Measurements from ENCODE around the gene RAB24.

Gene RAB24

GRCh38 chr5:177336603-177337494, 33.3 kb upstream of the RAB24 start:
- Mint-ChIP-seq H3K27ac (no peak overlapping the region), H3K4me3 (no peak overlapping the region), H3K36me3 (ENCODE audit: low read depth) (peaks cover 50% of the 10 kb centered on the region), H3K9me3 (no peaks in the 10 kb centered on the region), H3K4me1 (ENCODE audit: low read depth) (peaks cover 10% of the 10 kb centered on the region), H3K27me3 (no peaks in the 10 kb centered on the region)

GRCh38 chr5:177336112-177336511, 32.6 kb upstream of the RAB24 start:
- peaks cover 16% of the 10 kb centered on the region for H3K4me1 Mint-ChIP-seq (ENCODE audit: low read depth)
- no peaks in the 10 kb centered on the region for H3K9me3 Mint-ChIP-seq
- peak overlapping the region; percentile 4 for H3K27ac Mint-ChIP-seq
- no peak overlapping the region for H3K4me3 Mint-ChIP-seq
- H3K27me3 Mint-ChIP-seq, result no peaks in the 10 kb centered on the region
- peaks cover 42% of the 10 kb centered on the region for H3K36me3 Mint-ChIP-seq (ENCODE audit: low read depth)

- peaks cover 21% of the 10 kb centered on the region for H3K4me1 Mint-ChIP-seq (ENCODE audit: low read depth)
- no peaks in the 10 kb centered on the region for H3K9me3 Mint-ChIP-seq
- H3K27ac Mint-ChIP-seq, result no peak overlapping the region
- no peaks in the 10 kb centered on the region for H3K27me3 Mint-ChIP-seq
- H3K36me3 Mint-ChIP-seq (ENCODE audit: low read depth), result peaks cover 43% of the 10 kb centered on the region
- H3K4me3 Mint-ChIP-seq, result no peak overlapping the region
These were observed 32.2 kb upstream of the RAB24 start for GRCh38 chr5:177335701-177336065.

- Mint-ChIP-seq H3K27me3 (no peaks in the 10 kb centered on the region), H3K27ac (no peak overlapping the region), H3K36me3 (ENCODE audit: low read depth) (peaks cover 46% of the 10 kb centered on the region)
These were observed 31.5 kb upstream of the RAB24 start for GRCh38 chr5:177334781-177335700.

GRCh38 chr5:177334155-177334551, 30.6 kb upstream of the RAB24 start:
- Mint-ChIP-seq H3K27me3 (no peaks in the 10 kb centered on the region), H3K9me3 (no peaks in the 10 kb centered on the region), H3K4me3 (no peak overlapping the region), H3K27ac (no peak overlapping the region), H3K4me1 (ENCODE audit: low read depth) (peaks cover 12% of the 10 kb centered on the region), H3K36me3 (ENCODE audit: low read depth) (peaks cover 39% of the 10 kb centered on the region)

More at GRCh38 chr5:177334781-177335700, 31.5 kb upstream of the RAB24 start:
- Mint-ChIP-seq H3K4me3 (no peak overlapping the region), H3K4me1 (ENCODE audit: low read depth) (peaks cover 21% of the 10 kb centered on the region), H3K9me3 (no peaks in the 10 kb centered on the region)

GRCh38 chr5:177333420-177334154, 30.1 kb upstream of the RAB24 start:
- Mint-ChIP-seq H3K27me3 (no peaks in the 10 kb centered on the region), H3K4me1 (ENCODE audit: low read depth) (peaks cover 12% of the 10 kb centered on the region)

GRCh38 chr5:177332896-177333260, 29.4 kb upstream of the RAB24 start:
- H3K36me3 Mint-ChIP-seq (ENCODE audit: low read depth), result peaks cover 39% of the 10 kb centered on the region
- H3K4me1 Mint-ChIP-seq (ENCODE audit: low read depth), result peaks cover 18% of the 10 kb centered on the region
- H3K27me3 Mint-ChIP-seq, result no peaks in the 10 kb centered on the region
- H3K4me3 Mint-ChIP-seq, result no peak overlapping the region
- no peak overlapping the region for H3K27ac Mint-ChIP-seq
- no peaks in the 10 kb centered on the region for H3K9me3 Mint-ChIP-seq

More at GRCh38 chr5:177333420-177334154, 30.1 kb upstream of the RAB24 start:
- H3K4me3 Mint-ChIP-seq, result no peak overlapping the region
- no peaks in the 10 kb centered on the region for H3K9me3 Mint-ChIP-seq
- peaks cover 39% of the 10 kb centered on the region for H3K36me3 Mint-ChIP-seq (ENCODE audit: low read depth)
- no peak overlapping the region for H3K27ac Mint-ChIP-seq

GRCh38 chr5:177332031-177332895, 28.7 kb upstream of the RAB24 start:
- Mint-ChIP-seq H3K4me1 (ENCODE audit: low read depth) (peaks cover 24% of the 10 kb centered on the region), H3K27me3 (no peaks in the 10 kb centered on the region), H3K9me3 (no peaks in the 10 kb centered on the region), H3K27ac (no peak overlapping the region), H3K36me3 (ENCODE audit: low read depth) (peaks cover 39% of the 10 kb centered on the region), H3K4me3 (no peak overlapping the region)

GRCh38 chr5:177330991-177331842, 27.7 kb upstream of the RAB24 start:
- Mint-ChIP-seq H3K9me3 (no peaks in the 10 kb centered on the region), H3K4me1 (ENCODE audit: low read depth) (peaks cover 25% of the 10 kb centered on the region), H3K27ac (no peak overlapping the region), H3K36me3 (ENCODE audit: low read depth) (peaks cover 33% of the 10 kb centered on the region), H3K27me3 (no peaks in the 10 kb centered on the region), H3K4me3 (no peak overlapping the region)

GRCh38 chr5:177329883-177330282, 26.4 kb upstream of the RAB24 start:
- Mint-ChIP-seq H3K4me1 (ENCODE audit: low read depth) (peaks cover 30% of the 10 kb centered on the region), H3K4me3 (no peak overlapping the region), H3K9me3 (no peaks in the 10 kb centered on the region), H3K36me3 (ENCODE audit: low read depth) (peaks cover 23% of the 10 kb centered on the region), H3K27me3 (no peaks in the 10 kb centered on the region), H3K27ac (no peak overlapping the region)

- Mint-ChIP-seq H3K36me3 (ENCODE audit: low read depth) (peaks cover 21% of the 10 kb centered on the region), H3K4me3 (no peak overlapping the region), H3K27ac (no peak overlapping the region), H3K9me3 (no peaks in the 10 kb centered on the region), H3K4me1 (ENCODE audit: low read depth) (peaks cover 35% of the 10 kb centered on the region), H3K27me3 (no peaks in the 10 kb centered on the region)
These were observed 25.2 kb upstream of the RAB24 start for GRCh38 chr5:177328545-177329231.

GRCh38 chr5:177327539-177328522, 24.3 kb upstream of the RAB24 start:
- Mint-ChIP-seq H3K27me3 (no peaks in the 10 kb centered on the region), H3K4me3 (peak overlapping the region; percentile 40), H3K36me3 (ENCODE audit: low read depth) (peaks cover 19% of the 10 kb centered on the region), H3K27ac (peak overlapping the region; percentile 76), H3K9me3 (no peaks in the 10 kb centered on the region), H3K4me1 (ENCODE audit: low read depth) (peaks cover 35% of the 10 kb centered on the region)
